Endothelial cell of umbilical vein (primary cell): ENCODE measurements around the gene KCTD19. TPM values are rescaled to one million over a fixed set of nuclear protein-coding genes. Genes with fewer than 3 reads are reported as not detected.

Experiments
- BruUV-seq: library from RNA; stranded (reverse); fragments of 400-500 nt; replicated peaks from 2 replicates; lab custom pipeline; 2021; lab: Mats Ljungman, UMichigan
- CTCF ChIA-PET: fragments of 300-600, 350-600 bp; sonication (Branson Sonifier 250); formaldehyde crosslinking; loops from one replicate; lab custom pipeline; 2021; ENCODE audit warnings: antibody characterized with exemption, inconsistent platforms; lab: Charles Lee
- POLR2A ChIA-PET: fragments of 300-600, 350-600 bp; sonication (Branson Sonifier 250); formaldehyde crosslinking; loops from one replicate; lab custom pipeline; 2021; ENCODE audit warnings: antibody characterized with exemption, inconsistent platforms; lab: Charles Lee
- DNase-seq: peaks from one replicate; pipeline ENCODE4 v3.0.0-alpha.2; 2011; ENCODE audit warnings: low read depth, low spot score
- FAIRE-seq: peaks from 2 replicates; lab custom pipeline; 2011; peaks lifted over from hg19 to GRCh38; lab: Jason Lieb, UNC
- H2AFZ ChIP-seq: 2 replicates; pipeline ENCODE4 v1.6.0; 2012; ENCODE audit warnings: low read depth, low read length, control low read depth, inconsistent platforms
- H3K27ac ChIP-seq: 2 replicates; pipeline ENCODE4 v1.5.1; 2011; ENCODE audit warnings: low read depth, mild to moderate bottlenecking, control low read depth, low read length, moderate library complexity; ENCODE audit not compliant: insufficient read depth
- H3K27me3 ChIP-seq, 2 experiments: 2 replicates each; pipeline versions ENCODE4 v1.6.0 to v1.6.1; 2011; ENCODE audit warnings: low read length in 2 of 2, mixed read lengths in 1 of 2; ENCODE audit not compliant: control insufficient read depth in 2 of 2, insufficient read depth in 2 of 2
- H3K36me3 ChIP-seq, 2 experiments: 2 replicates in 1 of 2; 3 replicates in 1 of 2; pipeline ENCODE4 v1.5.1; 2011; ENCODE audit warnings: low read length in 2 of 2, mild to moderate bottlenecking in 1 of 2, moderate library complexity in 1 of 2; ENCODE audit not compliant: control insufficient read depth in 2 of 2, insufficient read depth in 2 of 2; ENCODE audit errors: extremely low read depth in 1 of 2
- H3K4me1 ChIP-seq: 3 replicates; pipeline ENCODE4 v1.5.1; 2011; ENCODE audit warnings: mild to moderate bottlenecking, low read length; ENCODE audit not compliant: control insufficient read depth, insufficient read depth; ENCODE audit errors: extremely low read depth
- H3K4me2 ChIP-seq: 2 replicates; pipeline ENCODE4 v1.6.1; 2011; ENCODE audit warnings: low read length, control low read depth, mixed read lengths; ENCODE audit not compliant: insufficient read depth
- H3K4me3 ChIP-seq, 3 experiments: fragments of 200-600 bp in 1 of 3; sonication (generic), shearing (Covaris generic) in 1 of 3; replicated peaks in 1 of 3; 2 replicates each; pipeline ENCODE4 v1.5.1; 2011 to 2016; ENCODE audit warnings: control low read depth in 3 of 3, low read length in 3 of 3, mild to moderate bottlenecking in 2 of 3, inconsistent platforms in 1 of 3, low read depth in 1 of 3, moderate library complexity in 1 of 3; ENCODE audit not compliant: insufficient read depth in 1 of 3
- H3K79me2 ChIP-seq: 2 replicates; pipeline ENCODE4 v1.6.0; 2012; ENCODE audit warnings: low read length, inconsistent platforms; ENCODE audit not compliant: control insufficient read depth, insufficient read depth
- H3K9ac ChIP-seq: replicated peaks from 2 replicates; pipeline ENCODE3; 2011; ENCODE audit warnings: low read length, control low read depth; ENCODE audit not compliant: insufficient read depth; ENCODE audit errors: extremely low read depth
- H3K9me1 ChIP-seq: replicated peaks from 3 replicates; pipeline ENCODE4 v1.6.0; 2011; ENCODE audit warnings: mild to moderate bottlenecking, low read length; ENCODE audit not compliant: control insufficient read depth, insufficient read depth; ENCODE audit errors: extremely low read depth
- H3K9me3 ChIP-seq: replicated peaks from 2 replicates; pipeline ENCODE4 v1.5.1; 2012; ENCODE audit warnings: low read length, inconsistent platforms; ENCODE audit not compliant: control insufficient read depth, insufficient read depth
- H4K20me1 ChIP-seq: replicated peaks from 2 replicates; pipeline ENCODE3; 2011; ENCODE audit warnings: mild to moderate bottlenecking, low read length; ENCODE audit not compliant: control insufficient read depth, insufficient read depth; ENCODE audit errors: extremely low read depth
- GATA2 ChIP-seq: IDR thresholded peaks from 2 replicates; pipeline ENCODE4 v1.7.0; 2011; ENCODE audit warnings: low read depth, mild to moderate bottlenecking, moderate library complexity, mixed read lengths, low read length; ENCODE audit not compliant: insufficient read length, insufficient read depth
- POLR2A ChIP-seq: IDR thresholded peaks from 2 replicates; pipeline ENCODE4 v1.6.1; 2012; ENCODE audit warnings: low read depth, mild to moderate bottlenecking, control low read depth, low read length
- POLR2AphosphoS5 ChIP-seq: IDR thresholded peaks from 2 replicates; pipeline ENCODE4 v1.6.1; 2012; ENCODE audit warnings: low read depth, mild to moderate bottlenecking, control low read depth, low read length, moderate library complexity; ENCODE audit not compliant: insufficient read depth
- dilution Hi-C: fragments of 300-500 bp; cut with MboI; formaldehyde crosslinking; loops from one replicate; pipeline ENCODE4 v1.15.0; 2019; ENCODE audit warnings: low sequenced_read_pairs; ENCODE audit not compliant: extremely low pct_ligation_motif_present
- intact Hi-C: fragments of 100-400 bp; cut with micrococcal nuclease; formaldehyde crosslinking; loops from one replicate; pipeline ENCODE4 v1.10.0; 2022
- polyA plus RNA-seq, 4 experiments: library from polyadenylated mRNA; depleted of rRNA in 3 of 4; stranded (reverse) in 3 of 4; unstranded in 1 of 4; fragments of >200 nt; gene quantifications; 2 replicates each; pipeline versions ENCODE4 v1.2.1 to v1.2.3, GENCODE V29; 2011 to 2012; ENCODE audit warnings: missing spikeins in 1 of 4
- total RNA-seq: library from RNA; stranded (reverse); gene quantifications from 2 replicates; pipeline ENCODE4 v1.2.3, GENCODE V29; 2021
- TF ChIP-seq, protein P1 (sequence below): IDR thresholded peaks from 2 replicates; pipeline ENCODE4 v1.6.1; 2011; ENCODE audit not compliant: insufficient read depth, insufficient read length

Gene KCTD19
- total and polyA plus RNA-seq, 2 donors (not counting 3 experiments of a cell fraction or from before 2014, with no cell fraction given): 0.21 to 0.44 TPM

DNA sequence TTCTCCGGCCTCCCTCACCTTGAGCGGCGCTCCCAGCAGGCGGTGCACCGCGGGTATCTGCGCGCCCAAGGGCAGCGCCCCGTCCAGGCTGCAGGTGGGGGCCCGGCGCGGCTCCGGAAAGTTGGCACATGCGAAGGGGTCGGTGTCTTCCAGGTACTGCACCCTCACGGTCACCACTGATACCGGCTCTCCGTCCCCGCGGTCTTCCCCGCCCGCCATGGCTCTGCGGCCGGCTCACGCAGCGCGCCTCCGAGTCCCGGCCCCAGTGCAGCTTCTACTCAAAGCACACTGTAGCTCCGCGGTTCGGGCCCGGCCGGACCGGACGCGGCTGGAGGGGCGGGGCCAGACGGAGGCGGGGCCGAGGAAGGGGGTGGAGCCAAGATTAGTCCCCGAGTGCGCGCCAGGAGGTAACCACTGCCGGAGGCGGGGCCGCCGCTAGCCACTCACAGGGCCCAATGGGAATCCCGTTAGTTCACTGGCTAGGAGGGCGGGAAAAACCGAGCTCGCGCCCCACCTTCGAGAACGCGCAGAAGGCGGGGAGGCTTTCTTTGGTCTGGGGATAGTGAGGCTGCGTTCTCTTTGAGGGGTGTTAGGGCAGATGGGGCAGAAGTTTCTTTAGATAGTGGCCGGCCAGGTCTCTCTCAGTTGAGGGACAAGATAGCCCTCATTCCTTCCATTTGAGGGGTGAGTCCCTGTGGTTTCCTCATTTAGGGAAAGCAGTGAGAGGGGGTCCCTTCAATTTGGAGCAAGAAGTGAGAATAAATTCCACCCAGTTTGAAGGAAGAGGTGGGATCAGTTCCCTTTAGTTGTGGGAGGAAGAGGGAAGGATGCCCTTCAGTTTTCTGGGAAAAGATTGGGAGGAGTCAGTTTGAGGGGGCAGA is 79.1 kb downstream of the KCTD19 start, which contains the start of gene FHOD1:
FHOD1 (minus strand) TSS at position 290 of the 881 bp plus-strand sequence; CDS start at position 219, 71 bp downstream.
- peak within 1 kb of the TSS; percentile 88 for H3K27ac ChIP-seq
- H3K9me1 ChIP-seq: no peaks in the 10 kb centered on the region
- no TSS peak for BruUV-seq
- peaks cover 0 to 3% of the 10 kb centered on the region in 2 experiments for H3K27me3 ChIP-seq
- TF ChIP-seq, protein P1, sequence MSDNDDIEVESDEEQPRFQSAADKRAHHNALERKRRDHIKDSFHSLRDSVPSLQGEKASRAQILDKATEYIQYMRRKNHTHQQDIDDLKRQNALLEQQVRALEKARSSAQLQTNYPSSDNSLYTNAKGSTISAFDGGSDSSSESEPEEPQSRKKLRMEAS: no peak
- TF ChIP-seq POLR2AphosphoS5 (peak; percentile 92), POLR2A (peak; percentile 93), GATA2 (no peak)
- no peaks in the 10 kb centered on the region for H3K9me3 ChIP-seq
- DNase-seq (peak; percentile 98), FAIRE-seq (peak; percentile 98)
- CTCF ChIA-PET: interaction anchor here (0.6 to 3.2 kb wide), 16 partner anchors 9 to 274 kb away, joined by 3 to 18 read pairs (median 4); partner anchors contain the start of genes TMEM208 and TPPP3
- peak within 1 kb of the TSS; percentile 73 for H3K4me2 ChIP-seq
- H4K20me1 ChIP-seq: no peaks in the 10 kb centered on the region
- H3K4me1 ChIP-seq: peaks cover 46% of the 10 kb centered on the region
- intact Hi-C loops (loop anchor here (1.0 kb wide), 2 partner anchors 21 to 49 kb away; no protein-coding TSS in a partner anchor), dilution Hi-C loops (no loop called here)
- POLR2A ChIA-PET: interaction anchor here (0.7 to 2.7 kb wide), 7 partner anchors 11 to 167 kb away, joined by 3 to 10 read pairs (median 6); partner anchors contain the start of gene TMEM208
- peak within 1 kb of the TSS; percentile 69 for H3K9ac ChIP-seq
- peaks cover 28% of the 10 kb centered on the region for H3K79me2 ChIP-seq
- peak within 1 kb of the TSS; percentile 84 for H2AFZ ChIP-seq
- H3K4me3 ChIP-seq: peak within 1 kb of the TSS; percentile 60 to 89 (median 83)
- H3K36me3 ChIP-seq: no peaks in the 10 kb centered on the region
